Measurements from ENCODE around the gene VPS72.

Gene VPS72

GRCh38 chr1:151187205-151187604, 2.8 kb downstream of the VPS72 start:
- Histone ChIP-seq H3K4me3 (replicated peaks; ENCODE audit: insufficient read depth, low read length) (no peak overlapping the region), H3K27ac (replicated peaks) (no peak overlapping the region), H3K27me3 (ENCODE audit: insufficient read depth, poor library complexity, severe bottlenecking) (no peaks in the 10 kb centered on the region)
- DNase-seq (ENCODE audit: low read depth in 1 of 2, low spot score in 1 of 2): no peak
- TF ChIP-seq POLR2AphosphoS5 (IDR thresholded peaks at IDR 0.05; ENCODE audit: low read depth) (no peak), GABPA (IDR thresholded peaks at IDR 0.05; ENCODE audit: low read depth) (no peak), SPI1 (IDR thresholded peaks at IDR 0.05; ENCODE audit: borderline replicate concordance, low read depth) (no peak), CTCF (IDR thresholded peaks at IDR 0.05; ENCODE audit: insufficient read depth, low read length) (no peak), REST (IDR thresholded peaks at IDR 0.05; ENCODE audit: insufficient replicate concordance, low read depth) (no peak)

- no peak for DNase-seq (ENCODE audit: low read depth in 1 of 2, low spot score in 1 of 2)
- no peaks in the 10 kb centered on the region for H3K27me3 ChIP-seq (ENCODE audit: insufficient read depth, poor library complexity, severe bottlenecking)
- H3K4me3 ChIP-seq (replicated peaks; ENCODE audit: insufficient read depth, low read length): no peak overlapping the region
- H3K27ac ChIP-seq (replicated peaks): no peak overlapping the region
- TF ChIP-seq POLR2AphosphoS5 (IDR thresholded peaks at IDR 0.05; ENCODE audit: low read depth): no peak
- no peak for TF ChIP-seq SPI1 (IDR thresholded peaks at IDR 0.05; ENCODE audit: borderline replicate concordance, low read depth)
- TF ChIP-seq REST (IDR thresholded peaks at IDR 0.05; ENCODE audit: insufficient replicate concordance, low read depth): no peak
- no peak for TF ChIP-seq CTCF (IDR thresholded peaks at IDR 0.05; ENCODE audit: insufficient read depth, low read length)
- no peak for TF ChIP-seq GABPA (IDR thresholded peaks at IDR 0.05; ENCODE audit: low read depth)
These were observed 5.8 kb downstream of the VPS72 start for GRCh38 chr1:151184211-151184610.

- Histone ChIP-seq H3K4me3 (replicated peaks; ENCODE audit: insufficient read depth, low read length) (no peak overlapping the region), H3K27me3 (ENCODE audit: insufficient read depth, poor library complexity, severe bottlenecking) (no peaks in the 10 kb centered on the region), H3K27ac (replicated peaks) (no peak overlapping the region)
- TF ChIP-seq GABPA (IDR thresholded peaks at IDR 0.05; ENCODE audit: low read depth): no peak
- DNase-seq (ENCODE audit: low read depth in 1 of 2, low spot score in 1 of 2): no peak
These were observed 13.4 kb downstream of the VPS72 start for GRCh38 chr1:151176514-151177045.

GRCh38 chr1:151175863-151176262, 14.1 kb downstream of the VPS72 start, which contains the start of gene TMOD4:
TMOD4 (minus strand) TSS chr1:151175981; CDS start chr1:151174875, 1,106 bp downstream.
- no peak within 1 kb of the TSS for H3K4me3 ChIP-seq (replicated peaks; ENCODE audit: insufficient read depth, low read length)
- no peaks in the 10 kb centered on the region for H3K27me3 ChIP-seq (ENCODE audit: insufficient read depth, poor library complexity, severe bottlenecking)
- TF ChIP-seq CTCF (IDR thresholded peaks at IDR 0.05; ENCODE audit: insufficient read depth, low read length): peak; percentile 52
- TF ChIP-seq REST (IDR thresholded peaks at IDR 0.05; ENCODE audit: insufficient replicate concordance, low read depth): no peak
- no peak for TF ChIP-seq POLR2AphosphoS5 (IDR thresholded peaks at IDR 0.05; ENCODE audit: low read depth)
- peak; percentile 78 for TF ChIP-seq SPI1 (IDR thresholded peaks at IDR 0.05; ENCODE audit: borderline replicate concordance, low read depth)
- no peak for TF ChIP-seq GABPA (IDR thresholded peaks at IDR 0.05; ENCODE audit: low read depth)
- H3K27ac ChIP-seq (replicated peaks): no peak within 1 kb of the TSS
- peak in 1 of 2 experiments; percentile 41 for DNase-seq (ENCODE audit: low read depth in 1 of 2, low spot score in 1 of 2)

All from HL-60 (cell line).